Measurements from ENCODE around the gene CARHSP1.
"Not testable (repeated sequence)": the region's sequence is repeated elsewhere in the genome, so short reads cannot be mapped to it uniquely, and the experiment has no call there.

Gene CARHSP1

DNA sequence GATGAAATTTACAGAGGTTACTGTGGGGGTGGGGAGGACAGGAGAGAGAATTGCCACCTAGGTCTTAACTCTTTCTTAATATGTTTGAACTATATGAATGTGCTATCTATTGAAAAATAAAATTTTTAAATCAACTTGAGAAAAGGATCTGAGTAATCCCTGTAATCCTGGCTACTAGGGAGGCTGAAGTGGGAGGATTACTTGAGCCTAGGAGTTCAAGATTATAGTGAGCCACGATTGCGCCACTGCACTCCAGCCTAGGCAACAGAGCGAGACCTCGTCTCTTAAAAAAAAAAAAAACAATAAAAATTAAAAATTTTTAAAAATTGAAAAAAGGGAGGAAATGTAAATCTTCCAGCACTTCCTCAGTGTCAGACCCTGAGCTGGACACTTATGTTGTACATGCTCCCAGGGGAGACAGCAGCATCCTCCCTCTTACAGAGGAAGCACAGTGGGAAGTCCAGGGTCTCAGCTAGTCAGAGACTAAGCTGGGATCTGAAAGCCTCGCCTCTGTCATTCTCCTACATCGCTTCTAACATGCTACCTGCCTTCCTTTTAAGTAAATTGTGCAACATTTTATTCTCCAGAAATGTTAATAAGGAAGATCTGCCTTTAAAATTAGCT lies 49.3 kb downstream of the CARHSP1 start:
- FAIRE-seq, result no peak

DNA sequence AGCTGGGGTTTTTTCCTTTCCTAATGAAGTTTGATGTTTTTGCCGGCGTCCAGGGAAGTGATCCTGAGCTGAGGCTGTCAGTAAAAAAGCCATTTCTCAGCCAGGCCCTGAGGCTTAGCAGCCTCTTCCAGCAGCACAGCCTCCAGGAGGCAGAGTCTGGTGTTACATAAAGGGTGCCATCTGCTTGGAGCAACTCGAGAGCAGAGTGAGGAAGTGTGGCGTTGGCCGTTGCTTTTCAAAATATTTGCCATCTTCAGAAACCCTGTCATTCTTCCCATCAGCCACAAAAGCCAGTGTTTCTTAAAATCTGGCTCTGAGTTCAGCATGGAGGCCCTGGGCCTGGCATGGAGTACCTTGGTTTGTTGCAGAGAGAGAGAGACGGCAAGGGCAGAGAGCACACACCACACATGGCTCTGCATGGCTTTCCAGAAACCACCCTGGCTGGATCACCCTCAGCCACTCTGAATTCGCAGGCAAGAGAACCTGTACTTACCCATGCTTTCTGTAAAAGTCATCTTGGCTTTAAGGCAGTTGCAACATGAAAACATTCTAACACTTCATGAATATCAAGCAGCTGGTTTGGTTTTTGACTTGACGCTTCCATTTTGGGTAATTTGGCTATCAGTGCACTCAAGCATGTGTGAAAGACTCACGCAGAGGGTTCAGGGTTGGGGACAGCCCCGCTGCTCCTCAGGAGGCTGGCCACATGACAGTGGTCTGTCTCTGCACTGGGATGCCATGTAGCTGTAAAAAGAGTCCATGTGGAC lies 50.1 kb downstream of the CARHSP1 start:
- FAIRE-seq, result no peak

DNA sequence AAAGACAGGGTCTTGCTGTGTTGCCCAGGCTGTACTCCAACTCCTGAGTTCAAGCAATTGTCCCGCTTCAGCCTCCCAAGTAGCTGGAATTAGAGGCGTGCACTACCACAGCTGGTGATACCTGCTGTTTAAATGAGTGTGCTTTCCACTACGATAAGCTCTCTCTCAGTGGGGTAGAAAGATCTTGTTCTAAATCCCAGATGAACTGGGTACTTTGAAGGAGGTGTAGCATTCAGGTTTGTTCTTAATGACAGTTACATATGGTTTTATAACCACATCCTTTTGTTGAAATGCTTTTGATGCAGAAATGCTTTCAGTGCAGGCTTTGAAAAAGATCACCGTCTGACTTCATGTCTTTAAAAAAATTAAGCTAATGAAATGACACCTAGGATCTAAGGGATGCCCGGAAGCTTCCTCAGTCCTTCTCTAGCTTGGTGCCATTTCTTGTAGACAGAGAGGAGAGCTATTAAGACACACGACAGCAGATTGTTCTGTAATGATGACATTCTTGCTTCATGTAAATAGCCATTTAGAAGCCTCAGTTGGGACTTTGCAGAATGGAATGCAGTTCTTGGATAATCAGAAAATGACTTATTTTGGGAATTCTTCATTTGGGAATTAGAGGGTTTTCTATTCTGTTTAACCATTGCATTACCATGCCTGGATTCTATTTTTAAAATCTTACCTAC lies 51.7 kb downstream of the CARHSP1 start:
- FAIRE-seq, result no peak

DNA sequence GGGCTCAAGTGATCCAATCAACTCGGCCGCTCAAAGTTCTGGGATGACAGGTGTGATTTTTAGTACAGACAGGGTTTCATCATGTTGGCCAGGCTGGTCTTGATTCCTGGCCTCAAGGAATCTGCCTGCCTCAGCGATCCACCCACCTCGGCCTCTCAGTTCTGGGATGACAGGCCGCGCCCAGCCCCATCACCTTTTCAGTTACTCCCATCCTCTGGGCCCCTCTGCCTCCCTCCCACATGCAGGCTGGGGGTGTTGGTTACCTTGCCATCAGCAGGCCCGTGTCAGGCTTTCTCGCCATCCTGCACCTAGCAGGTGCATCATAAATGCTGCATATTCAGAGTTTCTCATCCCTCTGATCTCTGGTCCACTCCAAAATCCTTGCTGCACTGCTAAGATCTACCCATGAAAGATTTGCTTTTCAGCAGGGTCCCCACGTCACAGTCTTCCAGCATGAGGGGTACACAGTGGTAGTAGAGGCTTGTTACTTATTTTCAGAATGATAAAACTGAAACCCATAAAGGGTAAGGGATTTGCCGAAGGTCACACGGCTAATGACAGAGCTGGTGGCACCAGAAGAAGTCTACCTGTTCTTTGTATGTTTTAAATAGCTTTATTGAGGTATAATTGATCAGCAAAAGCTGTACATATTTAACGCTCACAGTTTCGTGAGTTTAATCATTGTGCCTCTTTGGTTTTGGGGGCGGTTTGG lies 54.6 kb downstream of the CARHSP1 start:
- no peak for FAIRE-seq

DNA sequence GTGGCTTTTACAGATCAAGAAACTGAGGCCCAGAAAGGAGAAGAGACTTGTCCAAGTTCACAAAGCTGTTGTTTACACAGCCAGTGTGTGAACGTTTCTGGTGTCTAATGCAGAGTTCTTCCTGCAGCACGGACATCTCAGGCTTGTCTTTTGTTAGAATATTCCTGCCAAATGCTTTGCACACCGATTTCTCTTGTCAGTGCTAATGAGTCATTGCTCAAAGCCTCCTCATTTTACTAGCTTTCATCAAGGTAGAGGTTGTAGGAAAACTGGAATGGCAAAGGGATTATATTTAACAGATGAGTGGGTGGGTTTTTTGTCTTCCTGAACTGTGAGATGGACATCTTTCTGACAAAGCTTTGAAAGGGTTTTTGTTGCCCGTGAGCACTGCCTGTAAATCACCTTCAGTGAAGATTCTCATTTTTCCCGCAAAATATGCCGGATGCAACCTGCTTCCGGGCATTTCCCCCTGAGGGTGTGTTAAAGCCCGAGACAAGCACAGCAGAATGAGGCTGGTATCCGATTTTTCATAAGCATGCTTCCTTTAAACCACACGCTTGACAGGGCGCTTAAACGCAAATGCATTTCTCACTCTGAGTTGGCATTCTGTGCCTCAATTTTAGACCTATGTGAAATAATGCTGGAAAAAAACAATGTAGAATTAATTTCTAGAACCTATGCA lies 56.5 kb downstream of the CARHSP1 start:
- FAIRE-seq, result no peak

DNA sequence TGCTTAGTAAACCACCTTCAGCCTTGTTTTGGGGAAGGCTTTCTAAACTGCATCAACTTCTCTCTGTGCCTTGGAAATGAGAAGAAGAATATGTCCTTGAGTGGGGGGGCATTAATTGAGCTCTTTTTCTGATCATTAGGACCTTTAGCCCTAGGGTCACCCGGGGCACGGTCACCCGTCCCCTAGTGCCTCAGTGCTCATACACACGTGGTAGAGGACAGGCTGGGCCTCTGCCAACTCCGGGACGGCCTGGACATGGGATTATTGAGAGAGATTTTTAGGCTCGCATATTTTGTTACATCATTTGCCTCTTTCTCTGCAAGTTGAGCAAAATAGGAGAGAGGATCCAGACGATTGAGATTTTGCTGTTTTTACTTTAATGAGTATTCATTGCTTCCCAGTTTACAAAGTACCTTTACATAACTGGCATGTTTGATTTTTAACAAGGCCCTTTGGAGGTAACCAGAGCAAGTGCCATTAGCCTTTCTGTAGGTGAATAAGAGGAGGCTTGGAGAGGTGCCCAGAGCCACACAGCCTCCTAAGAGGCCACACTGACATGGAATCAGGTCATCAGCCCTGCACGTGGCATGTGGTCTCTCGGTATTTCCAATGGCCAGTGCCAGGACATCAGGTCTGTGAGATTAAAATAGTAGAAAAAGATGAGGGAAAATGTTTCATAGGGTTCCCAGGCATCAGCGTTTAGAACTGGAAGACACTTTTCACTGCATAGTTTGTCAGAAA lies 60.0 kb downstream of the CARHSP1 start:
- FAIRE-seq, result no peak

DNA sequence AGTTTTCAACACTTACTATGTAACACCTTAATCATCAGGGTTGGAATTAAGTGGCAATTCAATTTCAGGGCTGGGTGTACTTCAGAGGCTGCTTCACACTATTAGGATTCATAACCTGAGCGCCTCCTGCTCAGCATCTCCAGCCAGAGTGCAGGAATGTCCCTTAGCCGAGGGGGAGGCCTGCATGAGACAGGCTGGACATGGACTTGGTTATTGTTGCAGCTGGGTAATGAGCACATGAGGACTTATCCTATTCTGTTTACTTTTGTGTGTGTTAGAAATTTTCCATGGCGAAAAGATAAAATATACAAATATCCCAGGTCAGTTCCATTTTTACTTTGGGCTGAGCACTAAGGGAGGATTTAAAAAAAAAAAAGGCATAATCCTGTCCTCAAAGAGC lies 60.8 kb downstream of the CARHSP1 start:
- FAIRE-seq, result no peak

DNA sequence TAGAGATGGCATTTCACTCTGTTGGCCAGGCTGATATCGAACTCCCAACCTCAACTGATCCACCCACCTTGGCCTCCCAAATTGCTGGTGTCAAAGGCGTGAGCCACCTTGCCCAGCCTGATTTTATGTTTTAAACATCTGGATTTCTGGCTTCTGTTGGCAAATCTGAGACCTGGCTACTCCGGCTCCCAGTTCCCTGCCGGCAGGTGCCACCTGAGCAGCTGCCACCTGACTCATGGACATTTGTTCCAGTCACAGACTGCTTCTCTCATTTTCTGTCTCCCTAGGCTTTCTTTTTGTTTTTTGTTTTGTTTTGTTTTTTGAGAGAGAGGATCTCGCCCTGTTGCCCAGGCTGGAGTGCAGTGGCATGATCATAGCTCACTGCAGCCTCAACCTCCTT lies 61.6 kb downstream of the CARHSP1 start:
- FAIRE-seq, result no peak

DNA sequence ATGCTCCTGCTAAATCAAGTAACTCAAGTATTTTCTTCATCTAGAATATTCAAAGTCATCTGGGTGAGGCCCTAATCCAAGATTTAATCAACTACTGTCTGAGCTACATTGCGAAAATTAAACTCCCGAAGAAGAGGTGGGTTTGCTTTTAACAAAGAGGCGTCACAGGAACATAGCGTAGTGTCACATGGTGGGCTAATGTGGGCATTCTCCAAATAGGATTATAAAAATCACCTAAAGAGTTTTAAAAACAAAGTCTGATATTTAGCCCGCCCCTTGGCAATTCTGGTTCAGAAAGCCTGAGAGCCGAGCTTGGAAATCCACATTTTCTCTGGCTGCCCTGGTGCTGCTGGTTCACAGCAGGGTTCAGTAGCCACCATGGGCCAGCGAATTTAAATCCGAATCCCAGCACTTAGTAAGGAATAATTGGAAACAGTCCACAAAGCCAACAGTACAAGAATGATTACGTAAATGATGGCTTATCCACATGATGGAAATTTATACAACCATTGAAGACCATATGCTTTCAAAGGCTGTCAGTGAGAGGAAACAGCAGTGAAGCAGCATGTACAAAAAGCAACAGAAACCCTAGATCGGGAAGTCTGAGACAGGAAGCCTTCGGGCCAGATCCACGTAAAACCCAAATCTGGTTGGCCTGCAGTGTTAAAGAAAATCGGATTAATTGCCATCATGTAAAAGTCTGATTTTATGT lies 62.4 kb downstream of the CARHSP1 start:
- FAIRE-seq, result no peak

DNA sequence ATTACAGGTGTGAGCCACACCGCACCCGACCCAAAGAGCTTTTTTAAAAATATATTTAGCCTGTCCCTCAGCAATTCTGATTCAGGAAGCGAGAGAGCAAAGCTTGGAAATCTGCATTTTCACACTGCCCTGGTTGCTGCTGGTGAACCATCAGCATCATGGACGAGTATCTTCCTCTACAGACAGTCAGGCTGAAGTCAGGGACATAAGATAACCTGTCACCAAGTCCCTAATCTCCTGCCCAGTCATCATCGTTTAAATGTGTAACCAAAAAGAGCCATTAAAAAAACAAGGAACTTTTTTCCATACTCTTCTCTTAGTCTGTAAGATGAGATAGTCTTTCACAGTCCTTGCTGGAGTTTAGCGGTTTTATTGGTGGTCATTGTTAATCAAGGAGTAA lies 64.5 kb downstream of the CARHSP1 start:
- no peak for FAIRE-seq

DNA sequence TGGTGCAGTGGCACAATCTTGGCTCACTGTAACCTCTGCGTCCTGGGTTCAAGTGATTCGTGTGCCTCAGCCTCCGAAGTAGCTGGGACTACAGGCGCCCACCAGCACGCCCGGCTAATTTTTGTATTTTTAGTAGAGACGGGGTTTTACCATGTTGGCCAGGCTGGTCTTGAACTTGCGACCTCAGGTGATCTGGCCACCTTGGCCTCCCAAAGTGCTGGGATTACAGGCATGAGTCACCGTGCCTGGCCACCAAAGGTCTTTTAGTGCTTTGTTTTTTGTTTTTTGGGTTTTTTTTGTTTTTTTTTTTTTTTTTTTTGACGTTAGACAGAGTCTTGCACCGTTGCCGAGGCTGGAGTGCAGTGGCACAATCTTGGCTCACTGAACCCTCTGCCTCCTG lies 65.1 kb downstream of the CARHSP1 start:
- FAIRE-seq, result not testable (repeated sequence)

All from A204.1 (cell line).